Anterior cingulate cortex (tissue), 58 donors: ENCODE results near the gene CDYL.
A peak's percentile ranks its signal among the peaks of the same experiment; 100 is the strongest.

Experiments used
- DNase-seq, 58 donors: peaks; one replicate each; lab custom pipeline; 2025; lab: John Stamatoyannopoulos, UW

Gene CDYL

DNA sequence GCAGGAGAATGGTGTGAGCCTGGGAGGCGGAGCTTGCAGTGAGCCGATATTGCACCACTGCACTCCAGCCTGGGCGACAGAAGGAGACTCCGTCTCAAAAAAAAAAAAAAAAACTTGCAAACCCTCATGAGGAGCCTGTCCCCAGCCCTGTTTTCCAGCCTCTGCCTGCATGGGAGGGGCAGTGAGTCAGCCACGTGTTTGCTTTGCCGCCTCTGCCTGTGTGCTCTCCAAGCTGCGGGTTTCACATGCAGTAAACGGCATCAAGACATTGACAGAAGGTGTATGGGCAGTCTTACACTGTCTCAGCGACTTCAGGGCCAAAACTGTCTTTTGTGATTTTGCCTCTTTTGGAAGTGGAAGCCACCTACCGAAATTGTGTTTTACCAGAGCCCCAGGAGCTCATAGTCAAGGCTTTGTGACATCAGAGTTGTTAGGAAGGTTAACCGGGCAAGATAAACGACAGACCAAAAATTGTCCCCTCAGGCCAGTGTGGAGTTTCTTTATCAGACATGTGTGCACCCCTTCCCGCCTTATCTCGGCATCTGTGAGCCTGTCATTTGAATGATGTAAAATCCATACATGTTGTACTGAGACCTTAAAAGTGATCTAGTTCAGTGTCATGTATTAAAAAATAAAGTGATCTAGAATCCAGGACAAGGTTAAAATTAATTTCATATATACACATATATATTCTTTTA lies 174.8 kb downstream of the CDYL start:
- no peak for DNase-seq

GRCh38 chr6:4953440-4953839 lies 177.2 kb downstream of the CDYL start:
- no peak for DNase-seq

GRCh38 chr6:4956625-4957024 lies 180.4 kb downstream of the CDYL start:
- no peak for DNase-seq

GRCh38 chr6:4957521-4958231 lies 181.5 kb downstream of the CDYL start:
- DNase-seq: no peak

DNA sequence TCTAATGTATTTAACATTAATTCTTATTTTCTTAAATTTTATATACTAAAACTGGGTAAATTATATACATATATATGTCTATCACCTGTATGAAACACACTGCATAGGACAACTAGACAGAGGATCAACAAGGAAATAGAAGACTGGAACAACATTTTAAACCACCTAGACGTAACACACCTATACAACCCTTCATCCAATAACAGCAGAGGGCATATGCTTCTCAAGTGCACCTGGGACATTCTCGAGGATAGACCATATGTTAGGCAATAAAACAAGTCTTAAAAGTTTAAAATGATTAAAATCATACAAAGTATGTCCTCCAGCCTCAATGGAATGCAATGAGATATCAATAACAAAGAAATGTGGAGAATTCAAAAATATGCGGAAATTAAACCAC lies 182.4 kb downstream of the CDYL start:
- no peak for DNase-seq

DNA sequence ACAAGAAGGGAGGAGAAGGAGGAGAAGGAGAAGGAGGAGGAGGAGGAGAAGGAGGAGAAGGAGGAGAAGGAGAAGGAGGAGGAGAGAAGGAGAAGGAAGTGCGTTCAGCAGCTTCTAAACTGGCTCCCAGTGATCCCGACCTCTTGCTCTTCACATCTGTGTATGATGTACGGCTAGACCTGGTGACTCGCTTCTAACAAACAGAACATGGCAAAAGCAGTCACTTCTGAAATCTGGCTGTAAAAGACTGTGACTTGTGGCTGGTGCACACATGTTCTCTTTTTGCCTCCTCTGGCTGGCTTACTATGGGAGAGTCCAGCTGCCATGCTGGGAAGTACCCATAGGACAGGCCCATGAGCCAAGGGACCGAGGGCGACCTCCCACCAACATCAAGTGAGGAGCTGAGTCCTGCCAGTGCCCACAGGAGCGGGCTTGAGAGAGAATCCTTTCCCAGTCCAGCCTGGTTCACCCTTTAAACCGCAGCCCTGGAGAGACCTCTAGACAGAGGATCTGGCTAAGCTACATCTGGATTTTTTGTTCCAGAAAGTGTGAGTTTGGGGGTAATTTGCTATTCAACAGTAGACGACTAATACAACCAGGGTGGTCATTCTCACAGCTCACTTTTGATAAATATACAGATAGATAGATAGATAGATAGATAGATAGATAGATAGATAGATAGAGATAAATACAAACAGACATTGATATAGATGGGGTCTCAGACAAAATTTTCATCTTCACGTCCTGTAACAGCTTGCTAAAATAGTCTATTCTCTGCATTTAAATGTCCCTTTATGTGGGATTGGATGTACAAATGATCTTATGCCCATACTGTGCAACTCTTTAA lies 185.3 kb downstream of the CDYL start:
- no peak for DNase-seq

- DNase-seq: no peak
Measured at GRCh38 chr6:4962905-4963304, 186.7 kb downstream of the CDYL start.

GRCh38 chr6:4964675-4965561 lies 188.7 kb downstream of the CDYL start:
- DNase-seq: no peak

DNA sequence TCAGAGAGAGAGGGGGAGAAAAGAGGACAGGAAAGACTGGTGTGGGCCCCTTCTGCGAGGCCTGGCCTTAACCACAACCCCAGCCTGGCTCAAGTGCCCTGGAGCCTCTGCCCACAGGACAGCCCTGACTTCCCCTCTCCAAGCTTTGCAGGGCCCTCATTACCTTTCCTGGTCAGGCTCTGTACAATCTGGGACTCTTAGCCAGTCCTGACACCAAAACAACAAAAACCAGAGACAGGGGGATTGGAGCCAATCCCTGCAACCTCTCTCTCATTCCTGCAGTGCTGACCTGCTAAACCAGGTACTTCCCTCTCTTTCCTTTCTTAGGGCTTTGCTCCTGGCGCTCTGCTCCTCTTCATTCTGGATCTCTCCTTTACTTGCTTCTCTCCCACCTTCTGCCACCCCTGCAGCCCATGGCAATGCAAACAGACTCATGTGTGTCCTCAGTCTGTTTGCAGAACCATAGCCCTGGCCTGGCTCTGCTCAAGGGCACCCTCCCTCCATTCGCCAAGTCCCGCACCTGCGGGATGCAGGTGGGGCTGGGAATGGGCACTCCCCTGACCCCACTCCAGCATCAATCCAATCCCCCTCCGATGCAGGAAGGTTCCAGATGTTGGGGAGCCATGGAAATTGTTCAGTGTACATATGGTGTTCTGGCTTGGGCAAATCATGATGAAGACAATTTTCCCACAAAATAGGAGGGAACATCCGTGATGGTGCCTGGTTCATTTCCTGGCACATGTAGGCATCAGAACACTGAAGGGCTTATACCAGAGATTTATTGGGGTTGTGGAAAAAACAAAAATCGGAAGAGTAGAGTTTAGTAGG lies 189.6 kb downstream of the CDYL start:
- DNase-seq: no peak

- no peak for DNase-seq
Measured at GRCh38 chr6:4967301-4968030, 191.3 kb downstream of the CDYL start.

- DNase-seq: no peak
Measured at GRCh38 chr6:4969609-4970285, 193.5 kb downstream of the CDYL start.

DNA sequence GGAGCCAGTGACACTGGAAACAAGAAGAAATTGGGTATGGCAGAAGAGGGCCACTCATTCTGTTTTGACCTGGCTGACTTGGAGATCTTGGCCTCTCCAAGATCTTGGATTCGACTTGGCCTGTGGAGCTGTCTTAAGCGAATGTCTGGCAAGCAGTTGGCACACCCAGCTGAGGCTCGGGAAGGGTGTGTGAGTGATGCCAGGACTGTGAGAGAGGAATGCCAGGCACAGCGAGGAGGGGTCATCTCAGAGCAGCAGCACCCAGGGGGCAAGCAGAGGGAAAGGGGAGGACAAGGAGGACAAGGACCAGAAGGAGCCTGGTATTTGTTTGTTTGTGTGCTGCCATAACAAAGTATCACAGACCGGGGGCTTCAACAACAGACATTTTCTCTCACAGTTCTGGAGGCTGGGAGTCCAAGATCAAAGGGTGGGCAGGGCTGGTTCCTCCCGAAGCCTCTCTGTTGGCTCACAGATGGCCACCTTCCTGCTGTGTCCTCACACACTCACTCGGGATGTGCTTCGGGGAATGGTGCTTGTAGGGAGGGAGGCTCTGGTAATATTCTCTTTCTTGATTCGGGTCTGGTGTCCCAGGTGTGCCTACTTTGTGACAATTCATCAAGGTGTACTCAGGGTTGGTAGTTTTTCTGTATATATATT lies 194.7 kb downstream of the CDYL start:
- peak in 3 of 58 donors; percentile 3 to 21 (median 13) for DNase-seq

DNA sequence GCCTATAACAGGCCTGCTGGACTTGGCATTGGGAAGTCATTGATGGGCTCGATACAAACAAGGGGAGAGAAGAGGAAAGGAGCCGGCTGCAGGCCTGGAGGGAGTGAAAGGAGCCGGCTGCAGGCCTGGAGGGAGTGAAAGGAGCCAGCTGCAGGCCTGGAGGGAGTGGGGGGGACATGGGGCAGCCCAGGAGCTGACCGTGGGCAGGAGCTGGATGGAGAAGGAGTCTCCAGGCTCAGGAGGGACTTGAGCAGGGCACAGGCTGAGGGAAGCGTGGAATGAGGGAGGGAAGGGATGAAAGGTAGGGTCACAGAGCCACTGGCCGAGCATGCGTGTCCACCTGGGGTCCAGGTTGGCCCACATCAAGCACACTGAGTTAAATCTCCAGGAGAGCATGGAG lies 195.6 kb downstream of the CDYL start:
- DNase-seq: no peak

GRCh38 chr6:4972438-4972837 lies 196.2 kb downstream of the CDYL start:
- DNase-seq: no peak

- DNase-seq: no peak
Measured at GRCh38 chr6:4973415-4973814, 197.2 kb downstream of the CDYL start.

DNA sequence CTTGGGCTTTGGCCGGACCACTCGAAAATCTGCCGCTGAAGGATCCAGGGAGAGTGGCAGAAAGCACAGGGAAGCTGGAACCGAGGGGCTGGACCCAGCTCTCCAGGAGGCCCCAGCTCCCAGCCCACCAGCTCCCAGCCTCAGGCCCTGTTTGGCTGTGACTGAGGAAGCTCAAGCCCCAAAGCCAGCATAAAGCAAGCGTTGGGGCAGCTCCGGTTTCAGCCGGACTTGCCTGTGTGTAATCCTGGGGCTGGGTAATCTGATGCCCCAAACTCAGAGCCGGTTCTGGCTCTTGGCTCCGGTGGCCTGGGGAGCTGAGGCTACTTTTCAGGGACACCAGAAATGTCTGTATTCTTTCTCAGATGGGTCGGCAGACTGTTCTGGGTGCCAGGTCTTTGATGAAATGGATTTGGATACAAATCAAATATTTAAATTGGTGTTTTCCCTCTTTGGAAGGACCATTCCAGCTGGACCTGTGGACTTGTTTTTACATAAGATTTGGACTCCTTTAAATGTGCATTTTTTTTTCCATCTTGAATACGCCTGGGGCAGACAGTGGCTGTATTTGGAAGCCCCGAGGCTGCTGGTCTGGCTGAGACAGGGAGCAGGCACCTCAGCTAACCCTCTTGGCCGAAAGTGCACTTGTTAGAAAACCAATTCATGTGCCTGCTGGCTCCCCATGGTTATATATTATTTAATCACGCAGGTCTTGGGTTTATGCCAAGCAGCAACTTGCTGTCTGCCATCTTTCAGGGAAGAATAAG lies 198.0 kb downstream of the CDYL start:
- DNase-seq: peak in 16 of 58 donors; percentile 2 to 33 (median 9)

GRCh38 chr6:4974962-4975361 lies 198.8 kb downstream of the CDYL start:
- DNase-seq: no peak
